Natural killer cell (primary cell): ENCODE measurements around the gene SPP2. TPM values are rescaled to one million over a fixed set of nuclear protein-coding genes. Genes with fewer than 3 reads are reported as not detected.
A peak's percentile ranks its signal among the peaks of the same experiment; 100 is the strongest.

Source experiments
- ATAC-seq, 3 donors: fragments of 150-1000 bp in 2 of 3; fragments of 200-7000 bp in 1 of 3; cut with Tn5 transposase; 1 replicate in 1 of 3; 2 replicates in 2 of 3; pipeline ENCODE4 v1.10.0; 2021; ENCODE audit warnings: mild to moderate bottlenecking in 2 of 3, moderate library complexity in 2 of 3
- DNase-seq, 2 donors: peaks; one replicate each; pipeline versions ENCODE4 v3.0.0 to v3.0.0-alpha.2; 2013 to 2021; ENCODE audit warnings: mixed read lengths in 1 of 2
- H3K27ac ChIP-seq: one replicate; pipeline ENCODE4 v1.5.1; 2013; ENCODE audit warnings: mild to moderate bottlenecking, low read length
- H3K27me3 ChIP-seq: one replicate; pipeline ENCODE4 v1.6.1; 2013; ENCODE audit warnings: low read length; ENCODE audit not compliant: control insufficient read depth, insufficient read depth
- H3K36me3 ChIP-seq: one replicate; pipeline ENCODE4 v1.6.1; 2013; ENCODE audit warnings: low read length; ENCODE audit not compliant: control insufficient read depth, insufficient read depth
- H3K4me1 ChIP-seq: one replicate; pipeline ENCODE4 v1.6.1; 2013; ENCODE audit warnings: low read length; ENCODE audit not compliant: control insufficient read depth, insufficient read depth
- H3K4me3 ChIP-seq: one replicate; pipeline ENCODE4 v1.5.1; 2013; ENCODE audit warnings: low read length
- H3K9me3 ChIP-seq: one replicate; pipeline ENCODE4 v1.6.1; 2013; ENCODE audit warnings: low read length; ENCODE audit not compliant: control insufficient read depth, insufficient read depth
- H3K27ac Mint-ChIP-seq, 2 donors: one replicate each; pipeline ENCODE4 v1.8.0; 2022; ENCODE audit warnings: mild to moderate bottlenecking in 2 of 2, mixed read lengths in 2 of 2, moderate library complexity in 1 of 2
- H3K27me3 Mint-ChIP-seq, 2 donors: one replicate each; pipeline ENCODE4 v1.8.0; 2022; ENCODE audit warnings: low read depth in 2 of 2, mixed read lengths in 2 of 2
- H3K36me3 Mint-ChIP-seq: one replicate; pipeline ENCODE4 v1.8.0; 2022; ENCODE audit warnings: mixed read lengths
- H3K4me1 Mint-ChIP-seq, 2 donors: one replicate each; pipeline ENCODE4 v1.8.0; 2022; ENCODE audit warnings: mixed read lengths in 2 of 2
- H3K4me3 Mint-ChIP-seq: one replicate; pipeline ENCODE4 v1.8.0; 2022; ENCODE audit warnings: mild to moderate bottlenecking, moderate library complexity, mixed read lengths
- H3K9me3 Mint-ChIP-seq, 2 donors: one replicate each; pipeline ENCODE4 v1.8.0; 2022; ENCODE audit warnings: mixed read lengths in 2 of 2
- WGBS: methylation state at CpG from one replicate; pipeline ENCODE4 v1.1.7; 2013; ENCODE audit warnings: missing lambda C conversion rate; ENCODE audit not compliant: insufficient coverage; 5-methylcytosine and 5-hydroxymethylcytosine counted together
- intact Hi-C: fragments of 100-400 bp; cut with micrococcal nuclease; formaldehyde crosslinking; loops from one replicate; pipeline ENCODE4 v1.14.2; 2022
- total RNA-seq, 4 donors: library from RNA; stranded (reverse); fragments of 120-200 nt in 1 of 4; gene quantifications; one replicate each; pipeline versions ENCODE4 v1.2.3 to v1.2.4, GENCODE V29; 2013 to 2022
- TF ChIP-seq, protein P1 (sequence below): fragments of 200-600 bp; IDR thresholded peaks from one replicate; pipeline ENCODE4 v1.8.0; 2022; ENCODE audit warnings: antibody characterized with exemption

SPP2 gene
- total RNA-seq, 3 donors from 2014 or later (not counting 1 experiment from before 2014, with no cell fraction given): not detected

DNA sequence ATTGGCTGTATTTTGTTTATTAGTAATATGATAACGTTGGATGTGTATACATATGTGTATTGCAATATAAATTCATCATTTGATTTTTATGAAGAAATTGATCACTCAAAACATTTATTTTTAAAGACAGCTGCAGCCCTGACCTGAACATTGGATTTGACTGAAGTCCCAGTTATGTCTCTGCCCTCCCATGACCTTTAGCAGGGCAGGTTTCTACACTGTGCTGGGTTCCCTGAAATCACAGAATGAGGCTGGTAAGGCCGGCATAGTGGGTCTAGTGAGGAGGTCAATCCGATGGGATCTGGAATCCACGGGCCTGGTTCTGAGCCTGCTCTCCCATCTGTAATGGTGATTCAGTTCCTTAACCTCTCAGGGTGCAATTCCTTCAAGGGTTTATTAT lies 22.0 kb downstream of the SPP2 start:
- H3K9me3 ChIP-seq: peaks cover 9% of the 10 kb centered on the region
- ATAC-seq (no peak), DNase-seq (no peak)
- Mint-ChIP-seq H3K27ac (no peak overlapping the region), H3K27me3 (peaks cover 0 to 4% of the 10 kb centered on the region in 2 donors), H3K9me3 (no peaks in the 10 kb centered on the region), H3K36me3 (peaks cover 8% of the 10 kb centered on the region), H3K4me1 (peaks cover 37 to 43% of the 10 kb centered on the region in 2 donors), H3K4me3 (no peak overlapping the region)
- no peak overlapping the region for H3K4me3 ChIP-seq
- no peak overlapping the region for H3K27ac ChIP-seq
- WGBS: 97% methylated on average over 3 of the region's 4 CpGs
- TF ChIP-seq, protein P1, sequence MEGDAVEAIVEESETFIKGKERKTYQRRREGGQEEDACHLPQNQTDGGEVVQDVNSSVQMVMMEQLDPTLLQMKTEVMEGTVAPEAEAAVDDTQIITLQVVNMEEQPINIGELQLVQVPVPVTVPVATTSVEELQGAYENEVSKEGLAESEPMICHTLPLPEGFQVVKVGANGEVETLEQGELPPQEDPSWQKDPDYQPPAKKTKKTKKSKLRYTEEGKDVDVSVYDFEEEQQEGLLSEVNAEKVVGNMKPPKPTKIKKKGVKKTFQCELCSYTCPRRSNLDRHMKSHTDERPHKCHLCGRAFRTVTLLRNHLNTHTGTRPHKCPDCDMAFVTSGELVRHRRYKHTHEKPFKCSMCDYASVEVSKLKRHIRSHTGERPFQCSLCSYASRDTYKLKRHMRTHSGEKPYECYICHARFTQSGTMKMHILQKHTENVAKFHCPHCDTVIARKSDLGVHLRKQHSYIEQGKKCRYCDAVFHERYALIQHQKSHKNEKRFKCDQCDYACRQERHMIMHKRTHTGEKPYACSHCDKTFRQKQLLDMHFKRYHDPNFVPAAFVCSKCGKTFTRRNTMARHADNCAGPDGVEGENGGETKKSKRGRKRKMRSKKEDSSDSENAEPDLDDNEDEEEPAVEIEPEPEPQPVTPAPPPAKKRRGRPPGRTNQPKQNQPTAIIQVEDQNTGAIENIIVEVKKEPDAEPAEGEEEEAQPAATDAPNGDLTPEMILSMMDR: no peak
- no peaks in the 10 kb centered on the region for H3K36me3 ChIP-seq
- peaks cover 40% of the 10 kb centered on the region for H3K4me1 ChIP-seq
- H3K27me3 ChIP-seq: no peaks in the 10 kb centered on the region
- intact Hi-C loops: no loop called here

DNA sequence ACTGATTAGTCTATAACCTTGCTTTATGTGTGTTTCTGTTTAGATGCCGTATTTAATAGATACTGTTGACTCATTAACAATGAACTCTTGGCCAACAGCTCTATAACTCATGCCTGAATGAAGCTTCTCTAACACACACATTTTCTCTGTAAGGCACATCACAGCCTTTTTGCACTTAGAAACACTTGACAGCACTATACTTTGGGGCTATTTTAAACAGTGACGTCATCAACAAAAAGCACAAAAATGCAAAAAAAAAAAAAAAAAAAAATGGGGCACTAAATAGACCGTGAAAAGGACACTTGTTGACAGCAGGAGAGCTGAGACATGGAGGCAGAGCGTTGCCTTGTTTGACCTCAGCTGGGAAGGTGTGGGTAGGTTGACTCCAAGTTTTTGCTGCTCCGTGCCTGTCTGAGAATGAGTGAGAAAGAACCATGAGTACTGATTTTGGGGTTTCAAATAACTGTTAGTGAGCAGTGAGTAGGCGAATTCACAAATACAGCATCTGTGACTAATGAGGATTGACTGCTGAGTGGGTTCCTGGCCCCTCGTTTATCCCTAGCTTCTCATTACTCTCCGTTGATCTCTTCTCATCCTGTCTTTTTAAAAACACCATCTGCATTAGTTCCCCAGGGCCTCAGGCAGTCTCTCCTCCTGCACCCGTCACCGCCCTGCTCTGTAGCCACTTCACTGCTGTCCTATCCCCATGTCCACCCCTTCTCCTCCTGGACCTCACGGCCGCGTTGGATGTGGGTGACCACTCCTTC lies 24.4 kb downstream of the SPP2 start:
- H3K9me3 Mint-ChIP-seq: no peaks in the 10 kb centered on the region
- H3K4me3 Mint-ChIP-seq: no peak overlapping the region
- H3K36me3 ChIP-seq: no peaks in the 10 kb centered on the region
- intact Hi-C loops: loop anchor here (5.0 kb wide), 2 partner anchors 43 to 83 kb away; no protein-coding TSS in a partner anchor
- no peak overlapping the region for H3K27ac ChIP-seq
- DNase-seq: no peak
- WGBS: 87% methylated on average over 13 of the region's 13 CpGs
- no peaks in the 10 kb centered on the region for H3K36me3 Mint-ChIP-seq
- peaks cover 46% of the 10 kb centered on the region for H3K4me1 ChIP-seq
- no peaks in the 10 kb centered on the region for H3K27me3 ChIP-seq
- peaks cover 56 to 65% of the 10 kb centered on the region in 2 donors for H3K4me1 Mint-ChIP-seq
- no peak for ATAC-seq
- H3K27me3 Mint-ChIP-seq: peaks cover 0 to 4% of the 10 kb centered on the region in 2 donors
- no peaks in the 10 kb centered on the region for H3K9me3 ChIP-seq
- H3K27ac Mint-ChIP-seq: no peak overlapping the region
- H3K4me3 ChIP-seq: no peak overlapping the region
- TF ChIP-seq, protein P1: no peak

DNA sequence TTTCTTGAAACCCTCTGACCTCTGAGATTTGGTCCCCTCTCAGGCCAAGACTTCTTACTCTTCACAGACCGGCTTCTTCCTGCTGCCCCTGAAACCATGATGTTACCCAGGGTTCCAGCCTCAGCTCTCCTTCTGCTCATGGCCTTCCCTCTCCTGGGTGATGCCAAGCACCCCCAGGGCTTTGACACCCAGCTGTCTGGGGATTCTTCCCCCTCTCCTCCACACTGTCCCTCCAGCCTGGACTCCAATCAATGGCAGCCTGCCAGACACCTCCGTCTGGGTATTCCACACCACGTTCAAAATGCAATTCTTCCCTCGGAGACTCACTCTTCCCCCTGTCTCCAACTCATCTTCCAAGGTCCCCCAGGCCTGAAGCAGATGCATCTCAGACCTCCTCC lies 25.0 kb downstream of the SPP2 start:
- peaks cover 46% of the 10 kb centered on the region for H3K4me1 ChIP-seq
- TF ChIP-seq, protein P1: no peak
- no peaks in the 10 kb centered on the region for H3K27me3 ChIP-seq
- H3K36me3 Mint-ChIP-seq: no peaks in the 10 kb centered on the region
- peaks cover 0 to 4% of the 10 kb centered on the region in 2 donors for H3K27me3 Mint-ChIP-seq
- peak overlapping the region in 1 of 2 donors; percentile 90 for H3K27ac Mint-ChIP-seq
- H3K4me1 Mint-ChIP-seq: peaks cover 62 to 71% of the 10 kb centered on the region in 2 donors
- DNase-seq: no peak
- no peak for ATAC-seq
- no peak overlapping the region for H3K4me3 Mint-ChIP-seq
- H3K9me3 Mint-ChIP-seq: no peaks in the 10 kb centered on the region
- H3K36me3 ChIP-seq: no peaks in the 10 kb centered on the region
- intact Hi-C loops: loop anchor here (5.0 kb wide), 2 partner anchors 43 to 83 kb away; no protein-coding TSS in a partner anchor
- no peak overlapping the region for H3K4me3 ChIP-seq
- H3K9me3 ChIP-seq: no peaks in the 10 kb centered on the region
- 98% methylated on average over 4 of the region's 4 CpGs for WGBS
- H3K27ac ChIP-seq: no peak overlapping the region
